WERI-Rb-1 (cell line): ENCODE results near the gene DCAF8L2.
"Not testable (repeated sequence)": the region's sequence is repeated elsewhere in the genome, so short reads cannot be mapped to it uniquely, and the experiment has no call there.

Source experiments
- DNase-seq: peaks from one replicate; pipeline ENCODE4 v3.0.0-alpha.2; 2020
- H3K27ac ChIP-seq: fragments of 250-450 bp; sonication (Bioruptor Pico); 2 replicates; pipeline ENCODE4 v1.5.1; 2020; ENCODE audit warnings: mild to moderate bottlenecking, moderate library complexity
- H3K27me3 ChIP-seq: fragments of 250-450 bp; sonication (Bioruptor Pico); 2 replicates; pipeline ENCODE4 v1.5.1; 2021; ENCODE audit warnings: mild to moderate bottlenecking, low read depth, moderate library complexity; ENCODE audit not compliant: insufficient read depth, severe bottlenecking
- H3K36me3 ChIP-seq: fragments of 250-450 bp; sonication (Bioruptor Pico); 2 replicates; pipeline ENCODE4 v1.5.1; 2020; ENCODE audit warnings: mild to moderate bottlenecking, moderate library complexity
- H3K4me3 ChIP-seq: 2 replicates; pipeline ENCODE4 v1.5.1; 2011; ENCODE audit warnings: low read depth, mild to moderate bottlenecking, control low read depth, low read length
- H3K9me3 ChIP-seq: fragments of 250-450 bp; sonication (Bioruptor Pico); 2 replicates; pipeline ENCODE4 v1.5.1; 2021; ENCODE audit warnings: mild to moderate bottlenecking, moderate library complexity; ENCODE audit not compliant: severe bottlenecking
- CTCF ChIP-seq: IDR thresholded peaks from 2 replicates; pipeline ENCODE4 v1.5.1; 2011; ENCODE audit warnings: low read depth, mild to moderate bottlenecking, control low read depth, inconsistent platforms, low read length

DCAF8L2 gene

GRCh38 chrX:27590044-27590443, at the start of gene DCAF8L2:
Gene DCAF8L2, plus strand, starts transcription at chrX:27590344. Its CDS starts 156,552 bp downstream, at chrX:27746896.
- H3K4me3 ChIP-seq = no peak within 1 kb of the TSS
- no peak for TF ChIP-seq CTCF
- no peaks in the 10 kb centered on the region for H3K27me3 ChIP-seq
- no peaks in the 10 kb centered on the region for H3K9me3 ChIP-seq
- no peak within 1 kb of the TSS for H3K27ac ChIP-seq
- H3K36me3 ChIP-seq = no peaks in the 10 kb centered on the region
- no peak for DNase-seq

- not testable (repeated sequence) for DNase-seq, H3K36me3 ChIP-seq, H3K9me3 ChIP-seq, H3K27me3 ChIP-seq, H3K4me3 ChIP-seq, H3K27ac ChIP-seq
Measured at GRCh38 chrX:27541161-27541560, 49.0 kb upstream of the DCAF8L2 start.

DNA sequence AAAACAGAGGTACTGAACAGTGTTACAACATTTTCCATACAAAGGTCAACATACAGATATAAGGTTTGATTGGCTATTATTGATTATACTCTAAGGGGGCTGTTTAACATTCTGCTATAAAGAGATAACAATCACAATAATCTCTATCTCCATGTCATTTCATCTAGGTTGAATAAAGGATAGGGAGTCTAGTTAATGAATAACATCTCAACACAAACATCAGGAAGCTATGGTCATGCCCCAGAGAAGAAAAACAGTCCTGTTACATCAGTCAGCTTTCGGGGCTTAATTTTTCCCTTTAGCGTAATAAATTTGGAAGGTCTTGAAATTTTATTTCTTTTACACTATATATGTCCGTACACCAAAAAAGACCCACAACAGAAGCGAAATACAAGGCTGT, 41.5 kb upstream of the DCAF8L2 start:
- H3K36me3 ChIP-seq = no peaks in the 10 kb centered on the region
- DNase-seq = no peak
- H3K27me3 ChIP-seq = no peaks in the 10 kb centered on the region
- H3K27ac ChIP-seq = no peak overlapping the region
- TF ChIP-seq CTCF = no peak
- H3K9me3 ChIP-seq = no peaks in the 10 kb centered on the region
- H3K4me3 ChIP-seq = no peak overlapping the region

DNA sequence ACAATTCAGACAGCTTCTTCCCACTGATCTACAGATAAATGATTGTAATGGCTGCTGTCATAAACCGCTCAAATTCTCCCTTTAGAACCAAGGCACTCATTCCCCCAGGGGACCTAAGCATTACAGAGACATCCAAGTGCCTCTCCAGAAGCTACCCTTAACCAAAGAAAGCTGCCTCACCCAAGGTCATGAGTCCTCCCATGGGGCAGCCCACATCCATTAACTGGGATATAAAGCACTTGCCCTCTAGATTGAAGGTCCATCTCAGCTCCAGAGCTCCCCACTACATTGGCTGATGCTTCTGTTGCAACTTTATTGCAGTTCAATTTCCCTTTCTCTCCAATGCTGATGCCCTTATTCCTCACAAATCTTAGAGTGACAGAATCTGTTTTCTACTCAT, 40.5 kb upstream of the DCAF8L2 start:
- no peak for TF ChIP-seq CTCF
- H3K36me3 ChIP-seq = no peaks in the 10 kb centered on the region
- no peak overlapping the region for H3K27ac ChIP-seq
- no peak overlapping the region for H3K4me3 ChIP-seq
- H3K27me3 ChIP-seq = no peaks in the 10 kb centered on the region
- H3K9me3 ChIP-seq = no peaks in the 10 kb centered on the region
- DNase-seq = no peak

GRCh38 chrX:27555514-27555913, 34.6 kb upstream of the DCAF8L2 start:
- Histone ChIP-seq H3K27ac (no peak overlapping the region), H3K9me3 (no peaks in the 10 kb centered on the region), H3K27me3 (no peaks in the 10 kb centered on the region), H3K4me3 (no peak overlapping the region), H3K36me3 (no peaks in the 10 kb centered on the region)
- peak; percentile 50 for TF ChIP-seq CTCF
- DNase-seq = no peak

GRCh38 chrX:27565992-27566391, 24.2 kb upstream of the DCAF8L2 start:
- no peak overlapping the region for H3K4me3 ChIP-seq
- no peak overlapping the region for H3K27ac ChIP-seq
- no peak for DNase-seq
- TF ChIP-seq CTCF = no peak
- no peaks in the 10 kb centered on the region for H3K36me3 ChIP-seq
- no peaks in the 10 kb centered on the region for H3K27me3 ChIP-seq
- H3K9me3 ChIP-seq = no peaks in the 10 kb centered on the region
